PFSK-1 (cell line): ENCODE data around the gene LSS.

Experiments
- FOXP2 ChIP-seq: optimal IDR thresholded peaks from 2 replicates; pipeline ENCODE3; 2011; ENCODE audit warnings: borderline replicate concordance, control low read depth, inconsistent platforms; ENCODE audit not compliant: insufficient read depth; ENCODE audit errors: extremely low read length, extremely low read depth
- POLR2AphosphoS5 ChIP-seq: IDR thresholded peaks from 2 replicates; pipeline ENCODE4 v1.6.1; 2012; ENCODE audit warnings: low read depth, mild to moderate bottlenecking, control low read depth, low read length, moderate library complexity
- SIN3A ChIP-seq: IDR thresholded peaks from 2 replicates; pipeline ENCODE4 v1.6.1; 2012; ENCODE audit warnings: mild to moderate bottlenecking, low read length, moderate library complexity, borderline replicate concordance; ENCODE audit not compliant: insufficient read depth
- TAF1 ChIP-seq: IDR thresholded peaks from 2 replicates; pipeline ENCODE4 v1.6.1; 2012; ENCODE audit warnings: low read length, control low read depth, borderline replicate concordance; ENCODE audit not compliant: insufficient read depth
- TF ChIP-seq, protein P1 (sequence below), 2 experiments: IDR thresholded peaks; 2 replicates each; pipeline versions ENCODE4 v1.6.1 to v1.8.0; 2011 to 2012; ENCODE audit warnings: low read depth in 2 of 2, low read length in 2 of 2, control low read depth in 1 of 2, inconsistent platforms in 1 of 2, mild to moderate bottlenecking in 1 of 2, moderate library complexity in 1 of 2; ENCODE audit not compliant: insufficient read depth in 1 of 2

DNA sequence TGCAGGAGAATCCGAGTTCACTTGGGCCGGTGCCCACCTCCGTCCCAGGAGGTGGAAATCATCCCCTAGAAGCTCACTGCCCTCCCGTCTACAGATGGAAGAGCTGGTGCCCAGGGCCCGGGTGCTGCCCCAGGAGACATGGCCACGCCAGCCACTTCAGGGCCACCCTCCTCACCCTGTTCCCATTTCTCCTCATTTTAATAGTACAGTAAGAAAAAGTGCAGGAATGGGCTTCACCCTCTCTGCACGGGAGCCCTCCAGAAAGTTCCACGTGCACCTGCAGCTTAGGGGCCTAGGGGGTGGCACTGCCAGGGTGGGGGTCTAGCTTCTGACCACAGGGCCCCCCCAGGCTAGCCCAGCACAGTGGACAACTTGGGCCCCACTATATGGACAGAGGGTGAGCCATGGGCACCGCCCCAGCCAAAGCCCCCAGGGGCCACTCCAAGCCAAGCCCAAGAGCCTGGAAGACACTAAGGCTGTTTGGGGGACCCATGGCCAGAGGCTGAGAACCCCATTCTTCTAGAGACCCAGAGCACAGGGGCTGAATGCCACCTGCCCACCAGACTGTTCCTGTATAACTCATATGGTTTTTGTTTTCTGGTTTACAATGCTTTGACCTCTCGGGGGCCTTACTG lies 69.8 kb downstream of the LSS start:
- TF ChIP-seq POLR2AphosphoS5 (no peak), SIN3A (no peak), TAF1 (no peak), FOXP2 (no peak)
- TF ChIP-seq, protein P1, sequence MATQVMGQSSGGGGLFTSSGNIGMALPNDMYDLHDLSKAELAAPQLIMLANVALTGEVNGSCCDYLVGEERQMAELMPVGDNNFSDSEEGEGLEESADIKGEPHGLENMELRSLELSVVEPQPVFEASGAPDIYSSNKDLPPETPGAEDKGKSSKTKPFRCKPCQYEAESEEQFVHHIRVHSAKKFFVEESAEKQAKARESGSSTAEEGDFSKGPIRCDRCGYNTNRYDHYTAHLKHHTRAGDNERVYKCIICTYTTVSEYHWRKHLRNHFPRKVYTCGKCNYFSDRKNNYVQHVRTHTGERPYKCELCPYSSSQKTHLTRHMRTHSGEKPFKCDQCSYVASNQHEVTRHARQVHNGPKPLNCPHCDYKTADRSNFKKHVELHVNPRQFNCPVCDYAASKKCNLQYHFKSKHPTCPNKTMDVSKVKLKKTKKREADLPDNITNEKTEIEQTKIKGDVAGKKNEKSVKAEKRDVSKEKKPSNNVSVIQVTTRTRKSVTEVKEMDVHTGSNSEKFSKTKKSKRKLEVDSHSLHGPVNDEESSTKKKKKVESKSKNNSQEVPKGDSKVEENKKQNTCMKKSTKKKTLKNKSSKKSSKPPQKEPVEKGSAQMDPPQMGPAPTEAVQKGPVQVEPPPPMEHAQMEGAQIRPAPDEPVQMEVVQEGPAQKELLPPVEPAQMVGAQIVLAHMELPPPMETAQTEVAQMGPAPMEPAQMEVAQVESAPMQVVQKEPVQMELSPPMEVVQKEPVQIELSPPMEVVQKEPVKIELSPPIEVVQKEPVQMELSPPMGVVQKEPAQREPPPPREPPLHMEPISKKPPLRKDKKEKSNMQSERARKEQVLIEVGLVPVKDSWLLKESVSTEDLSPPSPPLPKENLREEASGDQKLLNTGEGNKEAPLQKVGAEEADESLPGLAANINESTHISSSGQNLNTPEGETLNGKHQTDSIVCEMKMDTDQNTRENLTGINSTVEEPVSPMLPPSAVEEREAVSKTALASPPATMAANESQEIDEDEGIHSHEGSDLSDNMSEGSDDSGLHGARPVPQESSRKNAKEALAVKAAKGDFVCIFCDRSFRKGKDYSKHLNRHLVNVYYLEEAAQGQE (IDR thresholded peaks at IDR 0.05; ENCODE audit: insufficient read depth in 1 of 2, low read depth in 2 of 2, low read length in 2 of 2), result no peak
